Iris pigment epithelial cell (primary cell): ENCODE measurements around the gene MT3.
A peak's percentile ranks its signal among the peaks of the same experiment; 100 is the strongest.

Experiments
- DNase-seq: peaks from one replicate; pipeline ENCODE4 v3.0.0-alpha.2; 2011; ENCODE audit warnings: low read depth

The MT3 gene

DNA sequence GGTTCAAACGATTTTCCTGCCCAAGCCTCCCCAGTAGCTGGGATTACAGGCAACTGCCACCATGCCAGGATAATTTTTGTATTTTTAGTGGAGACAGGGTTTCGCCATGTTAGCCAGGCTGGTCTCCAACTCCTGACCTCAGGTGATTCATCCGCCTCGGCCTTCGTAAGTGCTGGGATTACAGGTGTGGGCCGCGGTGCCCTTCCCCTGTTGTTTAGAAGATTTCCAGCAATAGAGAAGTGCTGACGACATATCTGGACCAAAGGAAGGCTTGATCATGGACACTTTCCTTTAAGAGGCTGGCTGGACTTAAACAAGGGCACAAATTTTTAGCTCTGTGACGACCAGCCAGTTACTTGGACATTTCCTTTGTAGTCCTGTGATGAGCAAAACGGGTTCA, 41.9 kb downstream of the MT3 start:
- no peak for DNase-seq

DNA sequence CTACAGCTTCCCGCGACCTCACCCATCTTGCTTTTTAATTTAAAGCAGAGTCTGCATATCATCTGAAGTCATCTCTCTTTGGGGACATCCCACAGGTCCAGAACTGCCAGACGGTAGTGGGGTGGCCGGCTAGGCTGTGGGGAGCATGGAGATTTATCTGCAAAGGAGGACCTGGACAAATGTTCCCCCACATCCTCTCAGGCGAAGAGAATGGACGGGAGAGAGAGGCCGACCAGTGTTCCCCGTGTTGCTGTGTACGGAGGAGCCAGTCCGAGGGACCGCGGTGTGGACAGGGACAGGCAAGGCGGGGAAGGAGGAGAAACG, 42.5 kb downstream of the MT3 start:
- DNase-seq = no peak

DNA sequence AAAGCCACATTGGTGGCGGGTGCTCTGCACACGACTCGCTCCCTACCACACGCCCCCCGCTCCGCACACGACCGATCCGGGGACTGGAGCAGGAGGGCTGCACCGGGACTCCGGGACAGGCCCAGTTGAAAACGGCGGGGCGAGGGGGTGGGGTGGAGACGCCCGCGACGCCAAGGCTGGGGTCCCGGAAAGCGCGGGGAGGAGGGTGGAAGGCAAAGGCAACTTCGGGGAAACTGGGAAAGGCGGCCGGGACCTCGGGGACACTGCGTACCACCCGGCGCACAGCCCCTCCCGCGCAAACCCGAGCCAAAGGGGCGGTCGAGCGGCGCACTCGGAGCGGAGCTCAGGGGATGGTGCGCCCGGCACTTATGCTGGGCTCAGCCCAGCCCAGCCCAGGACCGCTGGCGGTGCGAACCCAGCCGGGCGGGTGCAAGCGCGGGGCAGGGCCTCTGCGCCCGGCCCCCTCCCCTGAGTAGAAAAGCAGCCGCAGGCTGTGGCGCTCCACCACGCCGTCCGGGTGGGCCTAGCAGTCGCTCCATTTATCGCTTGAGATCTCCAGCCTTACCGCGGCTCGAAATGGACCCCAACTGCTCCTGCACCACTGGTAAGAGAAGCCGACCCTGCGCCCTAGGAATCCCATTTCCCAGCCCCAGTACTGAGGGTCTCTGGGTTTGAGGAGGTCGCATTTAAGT, 43.0 kb downstream of the MT3 start, which contains the start of gene MT1M:
MT1M (plus strand) TSS at position 504 of the 692 bp plus-strand sequence; CDS start at position 577, 73 bp downstream.
- no peak for DNase-seq

DNA sequence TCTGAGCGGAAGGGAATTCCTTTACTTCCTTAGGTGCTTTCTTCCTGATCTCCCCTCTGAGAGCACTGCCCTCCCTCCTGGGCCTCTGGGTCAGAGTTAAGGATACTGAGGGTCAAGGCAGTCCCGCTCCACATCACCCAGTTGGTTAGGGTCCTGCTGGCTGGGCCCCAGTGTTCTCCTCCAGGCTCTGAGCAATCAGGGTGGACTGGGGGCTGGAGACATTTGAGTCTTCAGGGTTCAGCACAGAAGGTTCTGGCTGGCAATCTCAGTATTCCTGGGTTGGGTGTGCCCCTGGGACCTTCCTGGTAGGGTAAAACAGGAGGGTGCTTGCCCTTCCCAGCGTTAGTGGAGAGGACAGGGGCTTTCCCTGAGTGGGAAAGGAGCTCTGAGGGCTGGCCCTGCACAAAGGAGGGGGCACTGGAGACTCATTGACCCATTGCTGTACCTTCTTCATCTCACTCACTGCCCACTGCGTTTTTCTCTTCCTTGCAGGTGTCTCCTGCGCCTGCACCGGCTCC, 43.6 kb downstream of the MT3 start:
- no peak for DNase-seq

DNA sequence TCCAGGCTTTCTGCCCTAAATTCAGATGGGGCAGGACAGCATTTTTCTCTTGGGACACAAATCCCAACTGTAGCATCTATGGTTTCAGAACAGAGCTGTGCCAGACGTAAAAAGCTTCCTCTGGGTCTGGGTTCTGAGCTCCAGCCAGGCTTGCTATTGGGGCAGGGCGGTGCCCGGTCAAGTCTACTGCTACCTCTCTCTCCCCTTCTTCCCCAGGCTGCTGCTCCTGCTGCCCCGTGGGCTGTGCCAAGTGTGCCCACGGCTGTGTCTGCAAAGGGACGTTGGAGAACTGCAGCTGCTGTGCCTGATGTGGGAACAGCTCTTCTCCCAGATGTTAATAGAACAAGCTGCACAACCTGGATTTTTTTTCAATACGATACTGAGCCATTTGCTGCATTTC, 44.2 kb downstream of the MT3 start:
- no peak for DNase-seq

DNA sequence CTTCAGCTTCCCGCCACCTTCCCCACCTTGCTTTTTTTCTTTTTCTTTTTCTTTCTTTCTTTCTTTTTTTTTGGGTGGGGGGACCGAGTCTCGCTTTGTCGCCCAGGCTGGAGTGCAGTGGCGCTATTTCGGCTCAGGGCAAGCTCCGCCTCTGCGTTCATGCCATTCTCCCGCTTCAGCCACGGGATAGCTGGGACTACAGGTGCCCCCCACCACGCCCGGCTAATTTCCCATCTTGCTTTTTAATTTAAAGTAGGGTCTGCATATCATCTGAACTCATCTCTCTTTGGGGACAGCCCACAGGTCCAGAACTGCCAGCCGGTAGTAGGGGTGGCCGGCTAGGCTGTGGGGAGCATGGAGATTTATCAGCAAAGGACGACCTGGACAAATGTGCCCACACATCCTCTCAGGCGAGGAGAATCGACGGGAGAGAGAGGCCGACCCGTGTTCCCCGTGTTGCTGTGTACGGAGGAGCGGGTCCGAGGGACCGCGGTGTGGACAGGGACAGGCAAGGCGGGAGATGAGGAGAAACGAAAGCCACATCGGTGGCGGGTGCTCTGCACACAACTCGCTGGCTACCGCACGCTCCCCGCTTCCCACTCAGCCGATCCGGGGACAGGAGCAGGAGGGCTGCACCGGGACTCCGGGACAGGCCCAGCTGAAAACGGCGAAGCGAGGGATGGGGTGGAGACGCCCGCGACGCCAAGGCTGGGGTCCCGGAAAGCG, 45.5 kb downstream of the MT3 start:
- DNase-seq = no peak

DNA sequence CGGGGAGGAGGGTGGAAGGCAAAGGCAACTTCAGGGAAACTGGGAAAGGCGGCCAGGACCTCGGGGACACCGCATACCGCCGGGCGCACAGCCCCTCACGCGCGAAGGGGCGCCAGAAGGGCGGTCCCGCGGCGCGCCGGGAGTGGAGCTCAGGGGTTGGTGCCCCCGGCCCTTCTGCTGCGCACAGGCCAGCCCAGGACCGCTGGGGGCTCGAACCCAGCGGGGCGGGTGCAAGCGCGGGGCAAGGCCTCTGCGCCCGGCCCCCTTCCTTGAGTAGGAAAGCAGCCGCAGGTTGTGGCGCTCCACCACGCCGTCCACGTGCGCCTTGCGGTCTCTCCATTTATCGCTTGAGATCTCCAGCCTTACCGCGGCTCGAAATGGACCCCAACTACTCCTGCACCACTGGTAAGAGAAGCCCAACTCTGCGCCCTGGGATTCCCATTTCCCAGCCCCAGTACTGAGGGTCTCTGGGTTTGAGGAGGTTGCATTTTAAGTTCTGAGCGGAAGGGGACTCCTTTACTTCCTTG, 46.2 kb downstream of the MT3 start:
- DNase-seq = no peak

DNA sequence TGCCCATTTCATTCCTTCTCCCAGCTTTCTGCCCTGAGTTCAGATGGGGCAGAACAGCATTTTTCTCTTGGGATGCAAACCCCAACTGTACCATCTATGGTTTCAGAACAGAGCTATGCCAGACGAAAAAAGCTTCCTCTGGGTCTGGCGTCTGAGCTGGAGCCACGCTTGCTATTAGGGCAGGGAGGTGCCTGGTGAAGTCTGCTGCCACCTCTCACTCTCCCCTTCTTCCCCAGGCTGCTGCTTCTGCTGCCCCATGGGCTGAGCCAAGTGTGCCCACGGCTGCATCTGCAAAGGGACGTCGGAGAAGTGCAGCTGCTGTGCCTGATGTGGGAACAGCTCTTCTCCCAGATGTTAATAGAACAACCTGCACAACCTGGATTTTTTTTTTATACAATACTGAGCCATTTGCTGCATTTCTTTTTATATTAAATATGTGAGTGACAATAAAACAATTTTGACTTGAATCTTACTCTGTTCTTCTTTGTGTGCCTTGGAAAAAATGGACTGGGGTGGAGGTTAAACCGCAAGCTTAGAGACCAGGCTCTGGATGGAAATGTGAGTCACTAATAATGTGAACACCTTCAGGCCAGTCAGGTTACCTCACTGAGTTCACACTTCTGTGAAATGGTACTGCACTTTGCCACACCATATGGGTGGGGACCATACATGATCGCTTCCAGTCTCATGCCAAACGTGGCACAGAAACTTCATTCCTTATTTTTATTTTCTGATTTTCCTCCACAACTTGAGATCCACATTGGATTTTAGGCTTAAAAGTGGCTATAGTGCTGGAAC, 47.5 kb downstream of the MT3 start:
- DNase-seq = no peak

DNA sequence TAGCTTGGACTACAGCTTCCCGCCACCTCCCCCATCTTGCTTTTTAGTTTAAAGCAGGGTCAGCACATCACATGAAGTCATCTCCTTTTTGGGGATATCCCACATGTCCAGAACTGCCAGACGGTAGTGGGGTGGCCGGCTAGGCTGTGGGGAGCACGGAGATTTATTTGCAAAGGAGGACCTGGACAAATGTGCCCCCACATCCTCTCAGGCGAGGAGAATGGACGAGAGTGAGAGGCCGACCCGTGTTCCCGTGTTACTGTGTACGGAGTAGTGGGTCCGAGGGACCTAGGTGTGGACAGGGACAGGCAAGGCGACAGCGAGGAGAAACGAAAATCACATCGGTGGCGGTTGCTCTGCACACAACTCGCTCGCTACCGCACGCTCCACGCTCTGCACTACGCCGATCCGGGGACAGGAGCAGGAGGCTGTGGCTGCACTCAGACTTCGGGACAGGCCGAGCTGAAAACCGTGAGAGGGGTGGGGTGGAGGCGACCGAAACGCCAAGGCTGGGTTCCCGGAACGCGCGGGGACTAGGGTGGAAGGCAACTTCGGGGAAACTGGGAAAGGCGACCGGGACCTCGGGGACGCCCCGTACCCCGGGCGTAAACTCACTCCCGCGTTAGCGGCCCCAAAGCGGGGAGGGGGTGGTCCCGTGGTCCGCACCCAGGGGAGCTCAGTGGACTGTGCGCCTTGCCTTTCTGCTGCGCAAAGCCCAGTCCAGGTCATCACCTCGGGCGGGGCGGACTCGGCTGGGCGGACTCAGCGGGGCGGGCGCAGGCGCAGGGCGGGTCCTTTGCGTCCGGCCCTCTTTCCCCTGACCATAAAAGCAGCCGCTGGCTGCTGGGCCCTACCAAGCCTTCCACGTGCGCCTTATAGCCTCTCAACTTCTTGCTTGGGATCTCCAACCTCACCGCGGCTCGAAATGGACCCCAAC, 48.8 kb downstream of the MT3 start, which contains the start of gene MT1A:
MT1A (plus strand) TSS at position 853 of the 937 bp plus-strand sequence; CDS start at position 926, 73 bp downstream.
- peak; percentile 66 for DNase-seq

DNA sequence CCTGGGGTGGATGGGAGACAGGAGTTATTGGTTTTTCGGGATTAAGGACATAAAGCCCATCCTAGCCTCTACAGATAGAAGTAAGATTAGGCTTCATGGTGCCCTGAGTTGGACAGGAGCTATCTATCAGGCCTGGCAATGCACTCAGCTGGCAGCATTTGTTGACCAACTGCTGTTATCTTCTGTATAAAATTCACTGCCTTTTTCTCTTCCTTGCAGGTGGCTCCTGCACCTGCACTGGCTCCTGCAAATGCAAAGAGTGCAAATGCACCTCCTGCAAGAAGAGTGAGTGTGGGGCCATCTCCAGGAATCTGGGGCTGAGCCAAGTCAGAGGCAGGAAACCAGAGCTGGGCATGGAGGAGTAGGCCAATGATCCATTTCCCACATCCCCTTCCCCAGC, 49.7 kb downstream of the MT3 start:
- DNase-seq = no peak

DNA sequence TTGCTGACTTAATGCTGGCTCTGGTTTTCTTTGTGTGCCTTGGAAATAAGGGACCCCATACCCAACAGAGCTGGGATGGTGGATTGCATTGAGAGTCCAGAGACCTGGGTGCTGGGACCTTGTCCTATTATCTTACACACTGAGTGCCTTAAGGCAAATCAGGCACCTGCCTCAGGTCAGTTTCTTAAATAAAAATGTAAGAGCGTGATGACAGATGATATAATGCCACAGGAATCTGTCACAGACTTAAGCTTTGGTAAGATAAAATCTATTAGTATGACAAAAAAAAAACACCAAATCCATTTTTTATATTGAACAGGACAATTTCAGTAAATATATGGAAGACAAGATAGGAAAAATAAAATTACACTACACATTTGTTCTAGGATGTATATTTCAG, 50.7 kb downstream of the MT3 start:
- DNase-seq = no peak
